Raji (cell line): ENCODE results near the gene COMMD7.

Source experiments
- POLR2A ChIP-seq: IDR thresholded peaks from 2 replicates; pipeline ENCODE4 v1.6.1; 2011; ENCODE audit warnings: low read depth, low read length, control low read depth; ENCODE audit not compliant: insufficient read depth

COMMD7 gene

DNA sequence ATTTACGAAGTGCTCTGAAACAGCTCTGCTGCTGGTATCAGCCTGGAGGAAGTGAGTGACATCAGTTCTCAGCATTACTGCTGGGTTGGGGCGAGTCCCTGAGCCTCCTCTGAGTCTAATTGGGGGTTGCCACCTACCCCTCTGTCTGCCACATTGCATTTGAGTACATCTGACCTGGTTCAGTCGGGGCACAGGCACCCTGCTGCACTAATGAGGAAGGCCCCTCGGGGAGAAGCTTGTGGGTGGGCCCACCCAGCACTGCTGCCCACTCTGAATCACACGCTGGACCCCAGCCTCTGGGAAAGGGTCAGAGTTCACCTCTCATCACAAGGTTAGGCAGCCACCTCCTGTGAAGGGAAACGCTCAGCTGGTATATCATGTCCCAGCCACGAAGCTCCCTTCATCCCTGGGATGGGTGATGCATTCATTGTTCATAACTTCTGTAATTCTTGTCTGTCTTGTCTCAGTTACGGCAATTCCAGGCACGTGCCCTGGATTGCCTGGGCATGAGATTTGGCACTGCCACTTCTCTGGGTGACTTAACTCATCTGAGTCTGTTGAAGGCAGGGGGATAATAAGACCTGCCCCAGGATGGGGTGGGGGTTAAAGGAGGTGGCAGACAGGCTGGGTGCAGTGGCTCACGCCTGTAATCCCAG, 32.2 kb upstream of the COMMD7 start:
- no peak for TF ChIP-seq POLR2A

DNA sequence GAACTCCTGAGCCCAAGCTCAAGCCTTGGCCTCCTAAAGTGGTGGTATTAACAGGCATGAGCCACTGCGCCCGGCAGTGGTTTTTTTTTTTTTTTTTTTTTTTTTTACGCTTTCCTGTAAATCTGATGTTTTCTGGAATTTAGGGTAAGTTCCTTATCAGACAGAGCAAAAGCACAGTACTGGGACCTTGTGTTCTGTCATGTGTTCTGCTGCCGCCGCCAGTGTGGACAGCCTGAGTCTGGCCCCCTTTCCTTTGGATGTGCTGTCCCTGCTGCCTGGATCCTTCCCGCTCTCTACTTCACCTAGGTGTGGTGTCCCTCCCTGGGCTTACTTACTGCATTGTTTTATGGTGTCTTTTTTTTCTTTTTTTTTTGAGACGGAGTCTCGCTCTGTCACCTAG, 30.6 kb upstream of the COMMD7 start:
- TF ChIP-seq POLR2A: no peak

DNA sequence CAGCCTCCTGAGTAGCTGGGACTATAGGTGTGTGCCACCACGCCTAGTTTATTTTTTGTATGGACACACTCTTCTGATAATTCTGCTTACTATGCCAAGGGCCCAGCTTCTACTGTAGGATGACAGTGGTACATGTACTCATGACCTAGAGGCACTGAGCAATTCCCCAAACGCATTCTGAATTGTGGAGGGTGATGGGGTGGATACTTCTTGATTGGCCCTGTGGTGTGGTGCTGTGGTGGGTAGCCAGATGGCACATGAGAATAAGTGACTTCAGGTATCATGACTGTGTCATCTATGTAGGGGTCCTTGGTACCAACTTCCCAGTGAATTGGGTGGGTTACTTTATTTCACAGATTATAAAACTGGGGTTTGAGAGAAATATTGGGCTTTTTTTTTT, 30.0 kb upstream of the COMMD7 start:
- no peak for TF ChIP-seq POLR2A

DNA sequence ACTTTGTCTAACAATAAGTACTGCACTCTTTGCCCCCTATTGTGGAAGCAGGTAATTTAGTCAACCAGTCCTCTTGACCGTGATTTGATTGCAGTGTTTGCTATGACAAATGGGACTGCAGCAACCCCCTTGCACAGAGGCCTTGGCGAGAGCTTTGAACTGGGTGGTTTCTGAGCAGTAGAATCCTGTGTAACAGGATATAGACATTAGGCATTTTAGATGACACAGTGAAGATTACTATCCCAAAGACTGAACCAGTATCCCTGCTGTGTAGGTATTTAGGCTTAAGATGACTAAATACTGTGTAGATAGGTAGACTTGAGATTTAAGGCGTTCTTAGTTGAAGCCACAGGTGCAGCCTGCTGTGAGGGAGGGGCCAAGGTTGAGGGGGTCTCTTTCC, 28.8 kb upstream of the COMMD7 start:
- no peak for TF ChIP-seq POLR2A

DNA sequence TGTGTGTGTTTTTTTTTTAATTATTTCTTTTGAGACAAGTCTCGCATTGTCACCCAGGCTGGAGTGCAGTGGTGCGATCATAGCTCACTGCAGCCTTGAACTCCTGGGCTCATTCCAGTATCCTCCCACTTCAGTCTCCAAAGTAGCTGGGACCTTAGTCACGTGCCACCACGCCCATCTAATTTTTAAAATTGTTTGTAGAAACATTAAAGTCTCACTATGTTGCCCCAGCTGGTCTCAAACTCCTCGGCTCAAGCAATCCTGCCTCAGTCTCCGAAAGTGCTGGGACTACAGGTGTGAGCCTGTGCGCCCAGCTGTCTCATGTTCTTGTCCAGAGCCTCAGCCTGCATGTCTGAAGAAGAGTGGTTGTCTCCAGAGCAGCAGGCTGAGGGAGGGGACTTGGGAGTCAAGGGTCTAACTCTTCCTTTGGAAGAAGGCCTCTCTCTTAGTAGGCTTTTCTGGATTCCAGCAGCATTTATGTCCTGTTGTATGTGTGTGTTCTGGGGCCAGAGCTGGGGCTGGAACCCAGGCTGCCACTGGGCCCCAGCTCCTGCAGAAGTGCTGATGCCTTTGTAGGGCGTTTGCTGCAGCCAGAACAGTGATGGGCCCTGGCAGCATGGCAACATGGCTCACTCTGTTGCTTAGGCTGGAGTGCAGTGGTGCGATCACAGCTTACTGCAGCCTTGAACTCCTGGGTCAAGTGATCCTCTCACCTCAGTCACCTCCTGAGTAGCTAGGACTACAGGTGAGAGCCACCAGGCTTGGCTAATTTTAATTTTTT, 24.3 kb upstream of the COMMD7 start:
- no peak for TF ChIP-seq POLR2A

DNA sequence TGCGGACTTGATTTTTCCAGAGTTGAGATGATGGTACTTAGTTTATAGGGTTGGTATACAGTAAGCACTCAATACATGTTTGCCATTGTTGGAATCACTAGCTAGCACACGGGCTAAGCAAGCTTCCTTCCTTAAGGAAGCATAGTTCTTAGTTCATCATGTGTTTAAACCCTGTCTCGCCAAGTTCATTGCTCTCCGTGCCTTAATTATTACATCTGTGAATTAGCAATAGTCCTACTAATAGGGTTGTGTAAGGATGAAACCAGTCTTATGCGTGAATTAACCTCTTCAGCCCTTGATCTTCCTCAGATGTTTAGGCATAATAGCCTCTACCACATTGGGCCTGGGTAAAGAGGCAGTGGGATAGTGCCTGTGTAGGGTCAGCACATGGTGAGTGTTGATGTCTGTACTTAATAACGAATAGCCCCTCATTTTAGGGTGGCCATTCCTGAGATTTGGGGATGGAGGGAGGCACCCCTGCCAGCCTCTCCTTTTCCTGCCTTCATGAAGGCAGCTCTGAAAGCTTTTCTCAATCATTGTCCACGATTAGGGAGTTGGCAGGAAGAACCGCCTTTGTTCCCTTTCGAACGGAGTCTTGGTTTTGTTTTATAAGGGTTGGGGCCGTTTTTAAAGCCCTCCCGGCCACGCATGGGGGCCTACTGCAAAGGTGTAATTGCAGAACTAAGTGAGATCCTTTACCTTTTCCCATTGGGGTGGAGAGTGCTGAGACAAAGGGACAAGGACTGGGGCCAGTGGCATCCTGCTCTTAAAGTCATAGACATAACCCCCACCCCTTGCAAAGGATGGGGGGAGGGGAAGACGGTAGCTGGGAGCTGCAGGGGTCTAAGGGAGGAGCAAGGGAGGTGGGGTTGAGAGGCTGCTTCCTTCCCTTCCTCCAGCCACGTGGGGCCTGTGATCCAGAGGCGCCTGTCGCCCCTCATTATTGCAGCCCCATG, 21.0 kb upstream of the COMMD7 start:
- no peak for TF ChIP-seq POLR2A

DNA sequence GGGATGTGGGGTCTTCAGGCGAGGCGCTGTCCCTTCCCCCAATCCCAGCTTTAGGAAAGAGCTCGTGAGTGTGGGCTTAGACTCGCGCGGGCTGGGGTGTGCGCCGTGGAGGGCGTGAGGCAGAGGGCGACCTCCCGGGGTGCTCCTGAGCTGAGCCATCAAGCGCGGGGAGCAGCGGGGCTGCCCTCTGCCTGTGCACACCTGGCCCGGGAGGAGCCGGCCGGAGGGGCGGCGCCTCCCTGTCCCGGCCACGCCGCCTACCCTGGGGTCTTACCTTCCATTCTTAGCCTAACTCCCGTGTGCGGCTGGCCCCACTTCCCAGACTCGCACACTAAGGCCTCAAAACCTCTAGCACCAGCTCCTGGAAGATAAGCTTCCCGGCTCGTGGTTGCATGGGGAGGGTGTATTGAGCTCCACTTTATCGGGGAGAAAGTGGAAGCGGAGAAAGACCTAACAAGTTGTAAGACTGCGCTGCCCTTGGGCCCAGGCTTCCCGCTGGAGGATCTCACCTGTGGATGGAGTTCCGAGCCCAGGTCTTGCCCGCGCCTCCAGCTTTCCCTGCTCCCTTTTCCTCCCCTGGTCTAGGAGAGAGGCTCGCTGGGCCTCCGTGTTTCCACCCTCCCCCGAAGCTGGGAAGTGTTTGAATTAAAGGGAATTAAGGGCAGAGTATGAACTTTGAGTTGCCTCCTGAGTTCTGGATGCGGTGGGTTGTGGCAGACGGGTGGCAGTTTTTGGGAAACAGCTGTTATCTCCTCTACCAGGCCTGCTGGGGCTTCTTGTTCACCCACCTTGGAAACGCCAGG, 20.1 kb upstream of the COMMD7 start:
- TF ChIP-seq POLR2A: no peak

DNA sequence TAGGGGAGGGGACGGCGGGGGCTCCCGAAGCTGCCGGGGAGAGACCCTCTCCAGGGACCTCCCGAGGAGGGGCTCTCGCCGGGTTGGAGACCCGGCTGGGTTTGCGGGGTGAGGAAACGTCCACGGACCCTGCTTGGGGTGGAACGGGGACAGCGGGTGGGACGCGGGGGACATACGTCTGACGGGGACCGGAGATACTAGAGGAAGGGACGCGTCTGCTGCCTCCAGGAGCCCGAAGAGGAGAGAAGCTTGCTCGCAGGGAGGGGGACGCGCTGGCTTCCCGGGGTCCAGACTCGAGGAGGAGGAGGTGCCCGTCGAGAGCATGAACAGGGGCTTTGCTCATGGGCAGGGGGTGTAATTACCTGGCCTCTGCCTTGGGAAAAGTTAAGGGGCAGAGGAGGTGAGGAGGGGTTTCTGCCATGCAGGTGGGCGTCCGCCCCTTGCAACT, 19.5 kb upstream of the COMMD7 start:
- no peak for TF ChIP-seq POLR2A

DNA sequence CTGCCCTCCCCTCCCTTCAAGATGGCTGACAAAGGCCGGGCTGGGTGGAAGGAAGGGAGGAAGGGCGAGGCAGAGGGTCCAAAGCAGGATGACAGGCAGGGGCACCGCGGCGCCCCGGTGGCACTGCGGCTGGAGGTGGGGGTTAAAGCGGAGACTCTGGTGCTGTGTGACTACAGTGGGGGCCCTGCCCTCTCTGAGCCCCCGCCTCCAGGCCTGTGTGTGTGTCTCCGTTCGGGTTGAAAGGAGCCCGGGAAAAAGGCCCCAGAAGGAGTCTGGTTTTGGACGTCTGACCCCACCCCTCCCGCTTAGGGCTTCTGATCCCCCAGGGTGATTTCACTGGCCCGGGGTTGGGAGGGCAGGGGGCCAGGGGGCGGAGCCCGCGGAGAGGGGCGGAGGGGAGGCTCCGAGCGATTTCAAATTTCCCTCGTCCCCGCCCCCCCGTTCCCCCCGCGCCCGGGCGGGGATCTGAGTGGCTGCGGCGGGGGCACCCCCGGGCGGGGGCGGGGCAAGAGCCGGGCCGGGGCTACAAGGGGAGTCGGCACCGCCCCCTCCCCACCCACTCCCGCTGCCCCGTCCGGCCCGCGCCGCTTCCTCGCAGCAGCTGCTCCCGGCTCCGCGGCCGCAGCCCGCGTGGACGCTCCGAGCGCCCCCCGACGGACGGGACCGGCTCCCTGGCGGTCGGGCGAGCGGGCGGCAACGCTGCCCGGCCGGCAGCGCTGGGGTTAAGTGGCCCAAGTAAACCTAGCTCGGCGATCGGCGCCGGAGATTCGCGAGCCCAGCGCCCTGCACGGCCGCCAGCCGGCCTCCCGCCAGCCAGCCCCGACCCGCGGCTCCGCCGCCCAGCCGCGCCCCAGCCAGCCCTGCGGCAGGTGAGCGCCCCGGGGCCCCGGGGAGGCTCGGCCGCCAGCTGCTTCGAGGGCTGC, 18.8 kb upstream of the COMMD7 start, which contains the start of gene DNMT3B:
Gene DNMT3B, plus strand, starts transcription at position 555 of the 923 bp plus-strand sequence. CDS start 17,939 bp downstream, outside the sequence.
- peak; percentile 74 for TF ChIP-seq POLR2A

DNA sequence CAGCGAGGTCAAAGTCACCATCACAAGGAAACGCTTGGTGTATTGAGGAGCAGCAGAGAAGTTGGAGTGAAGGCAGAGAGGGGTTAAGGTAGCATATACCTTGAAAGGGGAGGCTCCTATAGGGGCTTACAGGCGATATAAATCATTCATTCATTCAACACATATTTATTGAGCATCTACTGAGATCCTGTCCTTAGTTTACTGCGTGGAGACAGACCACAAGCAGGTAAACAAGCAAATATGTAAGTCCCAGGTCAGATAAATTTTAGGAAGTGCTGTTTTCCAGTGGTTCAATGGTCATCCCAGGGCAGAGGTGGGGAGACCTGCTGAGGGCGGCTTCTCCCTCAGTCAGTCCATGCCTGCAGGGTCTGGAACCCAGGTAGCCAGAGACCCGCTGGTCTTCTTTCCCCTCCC, 18.2 kb upstream of the COMMD7 start:
- TF ChIP-seq POLR2A: no peak

DNA sequence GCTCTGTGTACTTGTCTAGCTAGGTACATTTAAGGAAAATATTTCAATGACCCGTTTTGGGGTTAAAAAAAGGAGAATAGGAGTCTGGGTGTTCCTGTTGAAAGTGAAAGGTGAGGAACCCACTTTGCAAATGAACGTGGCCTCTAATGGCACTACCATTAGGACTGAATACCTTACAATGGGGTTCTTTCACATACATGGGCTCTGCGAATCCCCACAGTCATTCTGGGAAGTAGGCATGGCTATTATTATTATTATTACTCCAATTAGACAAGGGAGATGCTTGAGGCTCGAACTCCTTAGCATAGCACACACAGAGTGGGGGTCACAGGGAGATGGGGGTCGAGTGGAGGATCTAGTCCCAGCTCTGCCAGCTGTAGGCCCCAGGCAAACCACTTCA, 12.9 kb upstream of the COMMD7 start:
- no peak for TF ChIP-seq POLR2A

DNA sequence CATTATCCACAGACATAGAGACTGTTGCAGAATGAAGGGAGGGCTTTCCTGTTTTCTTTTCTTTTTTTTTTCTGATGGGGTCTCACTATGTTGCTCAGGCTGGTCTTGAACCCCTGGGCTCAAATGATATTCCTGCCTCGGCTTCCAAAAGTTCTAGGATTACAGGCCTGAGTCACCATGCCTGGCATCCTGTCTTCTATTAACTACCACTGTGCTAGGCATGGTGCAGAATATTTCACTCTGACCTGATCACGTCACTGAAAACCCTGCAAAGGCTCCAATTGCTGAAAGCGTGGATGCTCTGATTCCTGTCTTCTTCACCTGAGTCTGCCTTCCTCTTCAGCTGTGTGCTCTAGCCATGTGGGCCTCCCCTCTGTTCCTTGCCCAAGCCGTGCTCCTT, 10.5 kb upstream of the COMMD7 start:
- TF ChIP-seq POLR2A: no peak

DNA sequence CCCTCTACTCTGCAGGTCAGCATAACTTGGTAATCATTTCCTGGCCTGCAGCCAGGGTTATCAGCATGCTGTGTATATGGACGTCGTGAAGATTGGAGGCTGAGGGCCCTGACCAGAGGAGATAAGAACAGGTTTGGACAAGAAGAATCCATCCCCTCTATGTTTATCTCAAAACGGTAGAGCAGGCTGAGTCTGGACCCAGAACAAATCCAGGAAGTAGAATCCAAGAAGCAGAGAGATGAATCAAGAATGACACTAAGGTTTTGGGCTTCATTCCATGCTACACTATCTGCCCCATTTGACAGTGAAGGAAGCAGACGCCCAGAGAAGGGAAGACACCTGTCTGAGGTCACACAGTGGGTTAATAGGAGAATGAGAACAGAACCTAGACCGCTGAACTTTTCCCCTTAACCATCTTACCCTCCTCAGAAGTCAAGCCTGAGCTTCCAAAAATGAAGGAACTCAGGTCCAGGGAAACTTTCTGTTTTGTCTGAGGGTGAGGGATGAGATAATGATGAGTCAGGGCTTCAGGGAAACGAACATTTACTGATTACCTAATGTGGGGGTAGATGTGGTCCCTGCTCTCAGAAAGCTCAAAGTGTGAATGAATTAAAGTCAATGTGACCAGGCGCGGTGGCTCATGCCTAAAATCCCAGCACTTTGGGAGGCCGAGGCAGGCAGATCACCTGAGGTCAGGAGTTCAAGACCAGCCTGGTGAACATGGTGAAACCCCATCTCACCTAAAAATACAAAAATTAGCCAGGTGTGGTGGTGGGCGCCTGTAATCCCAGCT, 9.4 kb upstream of the COMMD7 start:
- TF ChIP-seq POLR2A: no peak
